Non-pigmented ciliary epithelial cell (primary cell): ENCODE results near the gene MROH2A.

Experiments
- DNase-seq: peaks from one replicate; pipeline ENCODE4 v3.0.0-alpha.2; 2010; ENCODE audit warnings: low read depth

Gene MROH2A

GRCh38 chr2:233819884-233820773 is 42.0 kb downstream of the MROH2A start:
- no peak for DNase-seq

DNA sequence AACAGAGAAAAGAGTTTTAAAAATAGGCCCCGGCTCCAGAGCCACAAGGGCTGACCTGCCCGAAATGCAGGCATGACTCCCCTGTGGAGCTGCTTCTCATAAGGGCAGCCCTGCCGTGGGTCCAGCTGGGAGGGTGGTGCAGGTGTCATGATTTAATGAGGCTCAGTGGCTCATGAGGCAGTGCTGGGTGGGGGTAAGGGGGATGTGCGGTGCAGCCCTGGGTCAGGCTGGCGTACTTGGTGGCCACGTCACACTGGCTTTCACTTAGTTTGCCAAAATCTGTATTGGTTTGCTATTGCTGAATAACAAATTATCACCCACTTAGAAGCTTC is 42.6 kb downstream of the MROH2A start:
- no peak for DNase-seq

GRCh38 chr2:233821196-233821595 is 43.1 kb downstream of the MROH2A start:
- DNase-seq: no peak

DNA sequence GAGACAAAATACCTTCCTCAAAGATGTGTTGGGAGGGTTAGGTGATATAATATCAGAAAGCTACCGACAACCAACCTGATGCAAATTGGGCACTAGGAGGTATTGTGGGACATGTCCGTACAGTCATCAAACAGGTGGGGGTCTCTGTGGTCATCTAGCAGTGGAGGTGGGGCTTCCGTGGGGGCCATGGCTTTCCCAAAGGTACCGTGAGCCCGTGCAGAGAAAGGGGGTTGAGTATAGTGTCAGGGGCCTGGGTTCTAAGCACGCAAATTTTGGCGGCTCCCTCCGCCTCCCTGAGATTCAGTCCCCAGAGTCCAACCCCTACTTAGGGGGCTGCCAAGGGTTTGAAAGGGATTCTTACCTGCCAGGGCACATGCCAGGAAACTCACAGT is 43.6 kb downstream of the MROH2A start:
- DNase-seq: no peak

- DNase-seq: no peak
These were observed 44.1 kb downstream of the MROH2A start for GRCh38 chr2:233822101-233822771.

DNA sequence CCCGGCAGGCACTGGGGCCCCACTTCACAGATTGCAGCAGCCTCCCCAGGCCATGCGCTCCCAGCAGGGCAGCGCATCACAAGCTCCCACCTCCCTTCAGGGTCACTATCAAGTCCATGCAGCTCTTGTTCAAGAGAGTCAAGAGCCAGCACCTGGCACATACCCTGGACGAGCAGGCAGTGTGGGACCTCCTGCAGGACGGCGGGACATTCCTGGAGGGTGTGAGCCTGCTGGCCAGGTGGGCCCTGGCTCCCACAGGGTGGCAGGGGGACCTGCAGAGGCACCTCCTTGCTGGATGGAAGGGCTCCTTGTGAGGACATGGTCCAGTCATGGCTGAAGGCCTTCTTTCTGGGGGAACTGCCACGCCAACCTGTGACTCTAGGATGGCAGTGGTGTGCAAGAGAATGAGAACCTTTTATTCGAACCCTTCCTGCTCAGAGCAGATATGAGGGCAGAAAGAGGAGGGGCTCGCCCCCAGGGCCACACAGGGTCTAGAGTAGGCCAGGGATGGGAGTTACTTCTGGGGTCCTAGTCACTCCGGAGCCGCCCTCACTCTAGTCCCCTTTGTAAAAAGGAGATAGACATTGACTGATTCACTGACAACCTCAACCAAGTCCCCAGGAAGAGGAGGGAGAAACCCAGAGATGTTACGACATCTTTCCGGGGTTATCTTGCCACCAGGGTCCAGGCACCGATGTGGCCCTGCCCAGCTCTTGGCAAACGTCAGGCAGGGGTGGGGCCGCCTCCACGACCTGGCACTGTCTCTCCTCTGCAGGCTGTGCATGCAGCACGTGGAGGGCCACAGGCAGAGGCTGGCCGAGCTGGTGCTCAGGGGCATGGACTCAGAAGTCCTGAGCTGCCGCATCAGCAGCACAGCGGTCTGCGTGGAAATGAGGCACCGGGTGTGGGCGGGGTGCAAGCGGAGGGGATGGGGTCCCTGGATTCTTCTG is 44.9 kb downstream of the MROH2A start:
- DNase-seq: no peak

DNA sequence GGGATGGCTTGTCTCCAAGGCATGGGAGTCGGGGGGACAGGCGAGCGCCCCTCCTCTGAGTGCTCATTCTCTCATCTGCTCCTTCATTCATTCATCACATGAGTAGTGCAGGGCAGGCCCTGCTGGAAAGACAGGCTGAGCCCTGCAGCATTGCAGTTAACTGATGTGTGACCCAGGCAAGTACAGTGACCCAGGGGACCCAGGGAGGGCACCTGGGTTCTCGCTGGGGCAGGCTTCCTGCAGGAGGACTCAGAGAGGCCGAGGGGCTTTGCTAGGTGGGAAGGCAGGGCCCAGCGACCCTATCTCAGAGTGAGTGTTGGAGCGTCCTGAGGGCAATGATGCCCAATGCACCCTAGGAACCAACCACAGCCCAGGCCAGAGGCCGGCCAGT is 45.6 kb downstream of the MROH2A start:
- DNase-seq: no peak

- no peak for DNase-seq
These were observed 46.2 kb downstream of the MROH2A start for GRCh38 chr2:233824373-233824772.

GRCh38 chr2:233828546-233829192 is 50.5 kb downstream of the MROH2A start:
- no peak for DNase-seq

- no peak for DNase-seq
These were observed 51.3 kb downstream of the MROH2A start for GRCh38 chr2:233829193-233830110.

DNA sequence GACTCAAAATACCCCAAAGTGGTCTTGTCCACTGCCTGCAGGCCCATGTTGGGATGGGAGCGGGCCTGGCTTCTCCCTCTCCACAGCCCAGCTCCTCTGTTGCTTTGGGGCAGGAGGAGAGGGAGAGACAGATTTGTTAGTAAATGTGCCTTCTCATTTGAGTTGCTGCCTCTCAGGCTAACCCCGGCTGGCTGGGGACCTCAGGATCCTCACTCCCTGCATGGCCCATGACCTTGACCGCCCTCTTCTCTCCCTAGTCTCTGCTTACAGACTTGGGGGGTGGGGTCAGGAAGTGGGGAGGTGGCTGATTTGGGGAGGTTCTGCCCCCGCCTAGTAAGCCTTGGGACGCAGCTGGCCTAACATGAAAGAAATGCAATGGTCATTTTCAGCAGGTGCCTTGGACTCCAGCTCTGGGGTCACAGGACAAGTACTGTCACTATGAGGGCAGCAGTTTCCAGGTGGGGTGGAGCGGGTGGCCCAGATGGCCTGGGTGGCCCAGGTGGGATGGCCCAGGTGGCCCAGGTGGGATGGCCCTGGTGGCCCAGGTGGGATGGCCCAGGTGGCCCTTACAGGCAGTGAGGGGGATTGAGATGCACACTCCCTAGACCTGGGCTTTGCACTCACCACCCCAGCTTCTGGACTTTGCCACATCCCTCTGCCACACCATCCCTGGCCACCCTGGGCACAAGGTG is 52.1 kb downstream of the MROH2A start:
- DNase-seq: no peak

- no peak for DNase-seq
These were observed 53.0 kb downstream of the MROH2A start for GRCh38 chr2:233831011-233831721.

- DNase-seq: no peak
These were observed 53.7 kb downstream of the MROH2A start for GRCh38 chr2:233831861-233832260.

DNA sequence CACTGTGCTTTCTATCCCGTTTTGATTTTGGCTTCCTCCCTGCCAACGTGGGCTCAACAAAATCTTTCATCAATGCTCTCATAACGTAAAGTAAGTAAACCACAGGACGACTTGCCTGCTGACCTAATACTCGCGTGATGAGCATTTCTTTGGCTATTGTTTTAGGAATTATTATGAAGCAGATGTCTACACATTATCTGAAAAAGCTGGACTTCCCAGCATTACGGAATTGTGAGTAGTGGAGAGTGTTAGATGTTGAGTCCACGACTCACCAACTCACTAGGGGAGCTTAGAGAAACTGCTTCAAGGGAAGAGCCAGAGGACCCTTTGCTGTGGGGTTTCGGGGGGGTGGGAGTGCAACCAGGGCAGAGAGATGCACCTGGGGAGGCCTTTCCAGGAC is 54.3 kb downstream of the MROH2A start:
- DNase-seq: no peak

DNA sequence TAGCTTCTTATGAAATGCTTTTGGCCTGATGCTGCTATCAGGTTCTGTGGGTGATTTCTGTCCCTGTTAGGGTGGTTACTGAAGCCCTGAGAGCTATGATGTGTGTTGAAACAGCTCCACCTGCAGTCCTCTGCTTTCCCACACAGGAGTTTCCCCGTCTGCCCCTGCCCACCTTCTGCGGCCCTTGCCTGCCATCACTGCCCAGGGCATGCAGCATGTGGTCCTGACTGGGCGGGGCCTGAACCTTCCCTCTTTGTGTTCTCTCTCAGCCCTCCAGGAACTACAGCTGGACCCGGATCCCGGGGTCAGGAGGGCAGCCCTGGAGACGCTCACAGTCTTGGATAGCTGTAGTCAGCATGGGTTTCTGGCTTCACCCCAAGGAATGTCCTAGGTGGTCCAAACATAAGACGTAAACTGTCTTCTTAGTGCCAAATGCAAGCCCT is 54.8 kb downstream of the MROH2A start:
- peak; percentile 43 for DNase-seq

DNA sequence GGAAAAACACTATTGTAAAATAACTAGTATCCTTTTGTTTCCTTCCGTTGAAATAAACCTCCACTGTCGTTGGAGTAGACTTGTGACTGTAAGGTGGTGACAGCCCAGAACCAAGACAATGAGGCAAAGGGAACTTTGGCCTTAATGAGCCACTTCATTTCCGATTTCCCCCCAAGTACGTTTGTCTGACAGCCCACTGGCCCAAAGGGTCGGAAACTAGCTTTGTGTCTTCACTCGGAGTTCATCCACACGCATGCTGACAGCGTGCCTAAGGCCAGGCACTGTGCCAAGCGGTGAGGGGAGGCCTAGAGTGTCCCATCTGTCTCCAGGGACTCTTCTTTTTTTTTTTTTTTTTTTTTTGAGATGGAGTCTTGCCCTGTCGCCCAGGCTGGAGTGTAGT is 55.2 kb downstream of the MROH2A start:
- no peak for DNase-seq

DNA sequence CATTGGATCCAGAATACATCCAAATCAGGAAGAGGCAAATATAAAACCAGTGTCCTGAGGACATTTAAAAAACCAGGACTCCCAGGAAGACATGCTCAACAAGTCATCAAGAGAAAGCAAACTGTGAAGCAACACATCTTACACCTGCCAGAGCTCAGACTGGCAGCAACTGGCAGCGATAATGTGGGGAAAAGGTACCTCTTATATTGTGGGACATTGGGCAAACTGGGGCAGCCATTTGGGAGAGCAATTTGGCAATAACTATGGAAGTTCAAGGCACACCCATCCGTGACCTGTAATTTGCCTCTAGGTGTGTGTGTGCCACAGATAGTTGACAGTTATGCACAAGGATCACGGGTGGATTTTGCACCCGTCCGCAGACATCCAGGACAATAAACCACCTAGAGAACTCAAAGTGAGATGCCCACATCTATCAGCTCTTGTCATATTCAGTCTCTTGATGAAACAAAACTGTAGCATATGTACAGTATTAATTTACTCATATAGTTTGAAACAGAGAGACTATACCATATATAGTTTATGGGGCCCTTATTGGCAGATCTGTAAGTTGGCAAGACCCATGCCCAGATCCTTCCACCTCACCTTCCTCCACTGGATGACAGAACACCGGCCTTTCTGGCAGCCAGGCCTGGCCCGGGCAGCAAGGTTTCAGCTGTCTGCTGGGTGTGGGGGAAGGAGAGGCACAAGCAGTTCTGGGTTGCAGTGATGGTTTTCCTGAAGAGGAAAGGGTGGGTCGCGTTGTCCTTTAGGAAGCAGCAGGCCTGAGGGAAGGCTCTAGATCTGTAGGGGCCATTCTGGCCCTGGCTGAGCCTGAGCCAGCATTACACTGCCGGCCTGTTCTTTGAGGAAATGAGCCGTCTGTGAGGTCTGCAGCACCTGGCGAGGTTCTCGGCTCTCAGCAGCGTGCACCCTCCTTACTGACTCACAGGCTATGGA is 57.4 kb downstream of the MROH2A start:
- no peak for DNase-seq

DNA sequence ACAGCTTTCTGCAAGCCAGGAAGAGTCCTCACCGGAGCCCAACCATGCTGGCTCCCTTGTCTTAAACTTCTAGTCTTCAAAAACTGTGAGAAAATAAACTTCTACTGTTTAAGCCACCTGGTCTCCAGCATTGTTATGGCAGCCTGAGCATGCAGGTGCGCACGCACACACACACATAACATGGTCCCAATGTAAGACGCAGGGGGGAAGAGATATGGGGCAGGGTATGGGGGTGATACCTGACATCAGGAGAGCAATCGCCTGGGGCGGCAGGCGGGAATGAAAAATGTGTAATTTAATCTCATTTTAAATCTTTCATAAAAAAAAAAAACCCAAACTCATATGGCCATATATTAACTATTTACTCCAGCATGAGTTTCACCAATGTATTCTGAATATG is 58.2 kb downstream of the MROH2A start:
- no peak for DNase-seq
